ENCODE results near the gene FAM47E. TPM values are rescaled to one million over a fixed set of nuclear protein-coding genes. Genes with fewer than 3 reads are reported as not detected.

The FAM47E gene
- total and polyA plus RNA-seq, 2 of the 8 experiments (the other 6 are each of a cell fraction or from before 2014, with no cell fraction given), result 1.3 to 1.4 TPM

DNA sequence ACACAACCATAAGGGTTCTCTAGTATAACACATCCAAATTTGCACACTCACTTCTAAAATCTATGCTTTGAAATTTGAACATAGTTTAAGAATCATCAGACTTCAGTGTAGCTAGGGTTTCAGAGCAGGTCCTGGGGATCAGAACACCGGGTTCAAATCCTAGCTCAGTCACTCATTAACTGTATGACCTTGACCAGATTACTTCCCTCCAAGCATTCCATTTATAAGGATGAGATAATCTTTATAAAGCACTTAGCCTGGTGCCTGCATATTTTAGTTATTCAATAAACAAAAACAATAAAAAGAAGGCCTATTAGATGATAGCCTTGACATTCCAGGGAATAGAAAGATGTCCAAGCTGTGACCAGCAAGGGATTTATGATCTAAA lies 50.2 kb downstream of the FAM47E start:
- WGBS, 2 experiments (ENCODE audit: extremely low coverage in 1 of 2, insufficient coverage in 1 of 2, insufficient read length in 1 of 2, insufficient replicate concordance in 2 of 2, low coverage in 1 of 2, low lambda C conversion rate in 2 of 2, missing lambda C conversion rate in 1 of 2), result 92% methylated on average over 1 of the region's 1 CpG; no CpG with 5 or more reads in 1 of the 2 experiments
- H3K9ac ChIP-seq (replicated peaks in 1 of 4; ENCODE audit: extremely low read depth in 1 of 4, low read depth in 3 of 4, low read length in 3 of 4), result no peak overlapping the region
- POLR2A ChIA-PET (ENCODE audit: partially characterized antibody), result no interaction called here
- TF ChIP-seq TCF12 (IDR thresholded peaks at IDR 0.05; ENCODE audit: low read depth, low read length) (no peak), FOSL1 (IDR thresholded peaks at IDR 0.05; ENCODE audit: insufficient read depth, low read depth, low read length) (no peak), TAF1 (IDR thresholded peaks at IDR 0.05; ENCODE audit: low read depth, low read length) (no peak), RNF2 (IDR thresholded peaks at IDR 0.05; ENCODE audit: borderline replicate concordance, low read depth, low read length, missing control alignments, poor library complexity, severe bottlenecking) (no peak), TAF7 (optimal IDR thresholded peaks at IDR 0.05; ENCODE audit: borderline replicate concordance, low read depth, low read length) (no peak), EP300 (IDR thresholded peaks at IDR 0.05; ENCODE audit: borderline replicate concordance in 1 of 2, low read depth in 2 of 2, low read length in 2 of 2) (no peak), YY1 (IDR thresholded peaks at IDR 0.05; ENCODE audit: low read depth, low read length) (no peak), CBX5 (IDR thresholded peaks at IDR 0.05; ENCODE audit: low read depth, low read length) (no peak), EGR1 (IDR thresholded peaks at IDR 0.05; ENCODE audit: borderline replicate concordance, low read depth, low read length) (no peak)
- TF ChIP-seq, protein P1, sequence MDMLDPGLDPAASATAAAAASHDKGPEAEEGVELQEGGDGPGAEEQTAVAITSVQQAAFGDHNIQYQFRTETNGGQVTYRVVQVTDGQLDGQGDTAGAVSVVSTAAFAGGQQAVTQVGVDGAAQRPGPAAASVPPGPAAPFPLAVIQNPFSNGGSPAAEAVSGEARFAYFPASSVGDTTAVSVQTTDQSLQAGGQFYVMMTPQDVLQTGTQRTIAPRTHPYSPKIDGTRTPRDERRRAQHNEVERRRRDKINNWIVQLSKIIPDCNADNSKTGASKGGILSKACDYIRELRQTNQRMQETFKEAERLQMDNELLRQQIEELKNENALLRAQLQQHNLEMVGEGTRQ (IDR thresholded peaks at IDR 0.05; ENCODE audit: low read length), result no peak
- TF ChIP-seq, protein P2, sequence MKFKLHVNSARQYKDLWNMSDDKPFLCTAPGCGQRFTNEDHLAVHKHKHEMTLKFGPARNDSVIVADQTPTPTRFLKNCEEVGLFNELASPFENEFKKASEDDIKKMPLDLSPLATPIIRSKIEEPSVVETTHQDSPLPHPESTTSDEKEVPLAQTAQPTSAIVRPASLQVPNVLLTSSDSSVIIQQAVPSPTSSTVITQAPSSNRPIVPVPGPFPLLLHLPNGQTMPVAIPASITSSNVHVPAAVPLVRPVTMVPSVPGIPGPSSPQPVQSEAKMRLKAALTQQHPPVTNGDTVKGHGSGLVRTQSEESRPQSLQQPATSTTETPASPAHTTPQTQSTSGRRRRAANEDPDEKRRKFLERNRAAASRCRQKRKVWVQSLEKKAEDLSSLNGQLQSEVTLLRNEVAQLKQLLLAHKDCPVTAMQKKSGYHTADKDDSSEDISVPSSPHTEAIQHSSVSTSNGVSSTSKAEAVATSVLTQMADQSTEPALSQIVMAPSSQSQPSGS (IDR thresholded peaks at IDR 0.05; ENCODE audit: low read length), result no peak

More for the DNA sequence above, 50.2 kb downstream of the FAM47E start:
- CTCF ChIA-PET (ENCODE audit: partially characterized antibody), result interaction anchor here (1.2 to 1.5 kb wide), 2 partner anchors 76 to 122 kb away, joined by 3 to 4 read pairs; no protein-coding TSS in a partner anchor
- Histone ChIP-seq H3K4me3 (ENCODE audit: extremely low read depth in 1 of 4, insufficient read depth in 2 of 4, low read depth in 3 of 4, low read length in 4 of 4) (no peak overlapping the region), H3K27me3 (replicated peaks in 1 of 4; ENCODE audit: control insufficient read depth in 3 of 4, extremely low read depth in 1 of 4, insufficient read depth in 3 of 4, low read length in 3 of 4) (peaks cover 2 to 17% (median 11%) of the 10 kb centered on the region in 4 experiments), H3K79me2 (ENCODE audit: control insufficient read depth in 1 of 2, insufficient read depth in 2 of 2, low read length in 2 of 2) (no peaks in the 10 kb centered on the region), H2BK5ac (ENCODE audit: low read depth, low read length) (no peak overlapping the region), H3K23me2 (ENCODE audit: low read depth, low read length) (peaks cover 7% of the 10 kb centered on the region; the same call in 1 of the 2 replicates), H4K91ac (replicated peaks; ENCODE audit: insufficient read length, low read length) (no peak overlapping the region), H2BK15ac (ENCODE audit: low read length) (no peak overlapping the region), H3K79me1 (ENCODE audit: low read depth, low read length) (no peaks in the 10 kb centered on the region), H3K23ac (ENCODE audit: insufficient read length) (no peak overlapping the region), H4K8ac (ENCODE audit: extremely low read depth, insufficient read depth, low read length) (no peak overlapping the region), H2AK5ac (ENCODE audit: low read depth, low read length) (no peak overlapping the region), H3K4ac (replicated peaks; ENCODE audit: insufficient read length, low read depth, low read length) (no peak overlapping the region), H4K20me1 (replicated peaks in 1 of 2; ENCODE audit: control insufficient read depth in 1 of 2, insufficient read depth in 2 of 2, low read length in 2 of 2) (peaks cover 0 to 1% of the 10 kb centered on the region in 2 experiments), H4K5ac (ENCODE audit: insufficient read length, low read depth, low read length) (no peak overlapping the region), H3K36me3 (ENCODE audit: control insufficient read depth in 2 of 4, insufficient read depth in 4 of 4, low read length in 3 of 4) (no peaks in the 10 kb centered on the region), H2AFZ (ENCODE audit: low read length) (no peak overlapping the region), H3K14ac (ENCODE audit: insufficient read length) (no peak overlapping the region), H3K4me1 (replicated peaks in 1 of 4; ENCODE audit: control insufficient read depth in 3 of 4, insufficient read depth in 4 of 4, low read length in 3 of 4) (no peaks in the 10 kb centered on the region; a peak in 1 of 7 replicates), H3K9me3 (ENCODE audit: insufficient read depth in 2 of 2, low read depth in 1 of 2, low read length in 1 of 2) (peaks cover 0 to 6% of the 10 kb centered on the region in 2 experiments; a peak in 2 of 4 replicates), H3K4me2 (ENCODE audit: insufficient read depth in 1 of 2, low read depth in 2 of 2, low read length in 2 of 2) (no peak overlapping the region), H3K56ac (replicated peaks; ENCODE audit: insufficient read length, low read depth, low read length) (no peak overlapping the region), H2BK120ac (replicated peaks; ENCODE audit: low read depth, low read length) (no peak overlapping the region), H3K18ac (ENCODE audit: extremely low read depth, low read length) (no peak overlapping the region), H2BK12ac (ENCODE audit: low read depth, low read length) (no peak overlapping the region), H3K27ac (ENCODE audit: low read depth, low read length) (no peak overlapping the region), H2BK20ac (ENCODE audit: low read length) (no peak overlapping the region)
- DNase-seq (ENCODE audit: low read depth in 1 of 2, low spot score in 2 of 2) (no peak), FAIRE-seq (no peak)

Measured in H1 (cell line).